Astrocyte (in vitro differentiated cells and primary cell): ENCODE measurements around the gene ZNF597.

Source experiments
- CTCF ChIP-seq: IDR thresholded peaks from 2 replicates; pipeline ENCODE4 v1.5.1; 2011; ENCODE audit warnings: low read depth, mild to moderate bottlenecking, inconsistent platforms, low read length, moderate library complexity; ENCODE audit not compliant: insufficient read depth
- EZH2 ChIP-seq: IDR thresholded peaks from 2 replicates; pipeline ENCODE4 v1.6.1; 2012; ENCODE audit warnings: mild to moderate bottlenecking, low read length, inconsistent platforms; ENCODE audit not compliant: insufficient read depth

GRCh38 chr16:3468501-3468900 is 25.2 kb upstream of the ZNF597 start:
- TF ChIP-seq CTCF (no peak), EZH2 (no peak)
